HL-60 (cell line): ENCODE data around the gene PDE11A.

Source experiments
- POLR2AphosphoS5 ChIP-seq: IDR thresholded peaks from 2 replicates; pipeline ENCODE4 v1.6.1; 2012; ENCODE audit warnings: low read depth
- SPI1 ChIP-seq: IDR thresholded peaks from 2 replicates; pipeline ENCODE4 v1.6.1; 2012; ENCODE audit warnings: low read depth, mild to moderate bottlenecking, borderline replicate concordance

GRCh38 chr2:177771191-177771590 is 301.4 kb downstream of the PDE11A start:
- TF ChIP-seq SPI1: no peak
- no peak for TF ChIP-seq POLR2AphosphoS5
